ENCODE measurements around the gene TGM2.

DNA sequence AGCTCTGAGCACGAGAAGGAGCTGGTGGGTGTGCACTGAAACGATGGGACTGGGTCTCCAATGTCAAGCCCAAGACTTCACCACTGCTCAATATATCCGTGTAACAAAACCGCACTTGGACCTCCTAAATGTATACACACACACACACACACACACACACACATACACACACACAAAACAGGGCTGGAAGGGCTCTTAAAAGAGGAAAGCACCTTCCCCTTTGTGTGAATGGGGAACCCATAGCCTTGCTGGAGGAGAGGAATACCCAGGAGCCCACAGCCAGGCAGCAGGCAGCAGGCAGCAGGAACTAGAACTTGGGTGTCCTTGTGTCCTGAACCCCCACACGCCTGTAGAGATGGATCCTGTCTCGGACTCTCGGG is 29.8 kb downstream of the TGM2 start:
- TF ChIP-seq CTCF (IDR thresholded peaks at IDR 0.05) (no peak), EZH2 (IDR thresholded peaks at IDR 0.05; ENCODE audit: borderline replicate concordance, insufficient read depth, low read depth, low read length, poor library complexity, severe bottlenecking) (no peak)
